CD4-positive, alpha-beta T cell treated with Interleukin-6 for 4 hours (primary cell): ENCODE results near the gene CTXND1.
"Not testable (repeated sequence)": the region's sequence is repeated elsewhere in the genome, so short reads cannot be mapped to it uniquely, and the experiment has no call there.

Source experiments
- DNase-seq: peaks from one replicate; pipeline ENCODE4 v3.0.0-alpha.2; 2020; ENCODE audit warnings: mixed read lengths

Gene CTXND1

GRCh38 chr15:80155378-80156175, 96.4 kb downstream of the CTXND1 start:
- DNase-seq = not testable (repeated sequence)

- no peak for DNase-seq
Measured at GRCh38 chr15:80155001-80155377, 97.0 kb downstream of the CTXND1 start.

GRCh38 chr15:80154336-80154735, 97.7 kb downstream of the CTXND1 start:
- DNase-seq = no peak

GRCh38 chr15:80153900-80154299, 98.1 kb downstream of the CTXND1 start:
- DNase-seq = no peak

GRCh38 chr15:80152896-80153876, 98.8 kb downstream of the CTXND1 start, which contains the start of gene FAH:
Gene FAH (plus strand): TSS chr15:80152999. CDS start chr15:80153055, 56 bp downstream.
- peak; percentile 60 for DNase-seq

GRCh38 chr15:80152180-80152895, 99.7 kb downstream of the CTXND1 start:
- peak; percentile 99 for DNase-seq

GRCh38 chr15:80151576-80151975, 100.4 kb downstream of the CTXND1 start:
- no peak for DNase-seq

- DNase-seq = no peak
Measured at GRCh38 chr15:80151148-80151547, 100.9 kb downstream of the CTXND1 start.
